GM12878 (cell line): ENCODE measurements around the gene ZXDA. TPM values are rescaled to one million over a fixed set of nuclear protein-coding genes. Genes with fewer than 3 reads are reported as not detected.

ENCODE experiments used
- polyA plus RNA-seq, 11 experiments: library from polyadenylated mRNA; depleted of rRNA in 4 of 11; unstranded in 6 of 11; stranded (reverse) in 5 of 11; fragments of >200 nt; fragmentation: Nextera tagmentation in 4 of 11; fragmentation: Illumina TruSeq in 1 of 11; extraction: Ambion mirVana in 4 of 11; extraction: Trizol in 1 of 11; gene quantifications; 1 replicate in 1 of 11; 2 replicates in 10 of 11; pipeline versions ENCODE4 v1.2.1 to v1.2.3, GENCODE V29; 2011 to 2016; ENCODE audit warnings: inconsistent platforms in 2 of 11, missing spikeins in 2 of 11, low read depth in 1 of 11
- total RNA-seq, 4 experiments: library from RNA; depleted of rRNA in 3 of 4; stranded (reverse); fragments of >200 nt in 3 of 4; fragmentation: Illumina TruSeq in 1 of 4; extraction: Trizol in 1 of 4; gene quantifications; 2 replicates each; pipeline versions ENCODE4 v1.2.1 to v1.2.3, GENCODE V29; 2013 to 2021

The ZXDA gene
- total and polyA plus RNA-seq, 10 of the 15 experiments (the other 5 are each of a cell fraction or from before 2014, with no cell fraction given): 0.10 to 2.8 (median 0.99) TPM

Other genes starting within 250 kb of the ZXDA start
- gene NLRP2B, start 230.2 kb downstream of the ZXDA start, total RNA-seq (2014; rRNA removed): not detected in 2 replicates
- not detected in 2 replicates for gene NLRP2B, start 230.2 kb downstream of the ZXDA start, total RNA-seq (2014; rRNA removed; fragmentation: Illumina TruSeq; extraction: Trizol)
- gene NLRP2B, start 230.2 kb downstream of the ZXDA start, total RNA-seq (2021): not detected in 2 replicates
- not detected in 2 replicates for gene NLRP2B, start 230.2 kb downstream of the ZXDA start, polyA plus RNA-seq (2011; rRNA removed)
- gene NLRP2B, start 230.2 kb downstream of the ZXDA start, polyA plus RNA-seq (2014; fragmentation: Illumina TruSeq; extraction: Trizol): not detected in 2 replicates
- not detected for gene NLRP2B, start 230.2 kb downstream of the ZXDA start, polyA plus RNA-seq (2014; fragmentation: Nextera tagmentation; extraction: Ambion mirVana)
- gene NLRP2B, start 230.2 kb downstream of the ZXDA start, polyA plus RNA-seq (2014; rRNA removed): not detected in 2 replicates
- gene NLRP2B, start 230.2 kb downstream of the ZXDA start, polyA plus RNA-seq (2016; fragmentation: Nextera tagmentation; extraction: Ambion mirVana): not detected